Neural progenitor cell (in vitro differentiated cells): ENCODE results near the gene TRAF2. TPM values are rescaled to one million over a fixed set of nuclear protein-coding genes. Genes with fewer than 3 reads are reported as not detected.
"Not testable (repeated sequence)": the region's sequence is repeated elsewhere in the genome, so short reads cannot be mapped to it uniquely, and the experiment has no call there.

Source experiments
- DNase-seq: peaks from one replicate; pipeline ENCODE4 v3.0.0-alpha.2; 2016; ENCODE audit warnings: low spot score
- H2AFZ ChIP-seq: fragments of 200-600 bp; sonication (generic); replicated peaks from 2 replicates; pipeline ENCODE4 v1.6.1; 2016; ENCODE audit warnings: antibody characterized with exemption
- H3F3A ChIP-seq: fragments of 200-600 bp; sonication (generic); 2 replicates; pipeline ENCODE4 v1.6.1; 2016; ENCODE audit warnings: antibody characterized with exemption, low read depth
- H3K27ac ChIP-seq: fragments of 200-600 bp; sonication (generic); 2 replicates; pipeline ENCODE4 v1.5.1; 2016; ENCODE audit warnings: mild to moderate bottlenecking
- H3K27me3 ChIP-seq: fragments of 200-600 bp; sonication (generic); 2 replicates; pipeline ENCODE4 v1.6.1; 2016; ENCODE audit warnings: mild to moderate bottlenecking, moderate library complexity
- H3K36me3 ChIP-seq: fragments of 200-600 bp; sonication (generic); 2 replicates; pipeline ENCODE4 v1.5.1; 2016
- H3K4me1 ChIP-seq: fragments of 200-600 bp; sonication (generic); 2 replicates; pipeline ENCODE4 v1.6.1; 2016; ENCODE audit warnings: mixed run types
- H3K4me2 ChIP-seq: fragments of 200-600 bp; sonication (generic); 2 replicates; pipeline ENCODE4 v1.6.1; 2016
- H3K4me3 ChIP-seq: fragments of 200-600 bp; sonication (generic); 2 replicates; pipeline ENCODE4 v1.5.1; 2016
- H3K79me2 ChIP-seq: fragments of 200-600 bp; sonication (generic); 2 replicates; pipeline ENCODE4 v1.6.1; 2016; ENCODE audit warnings: low read depth
- H3K9ac ChIP-seq: fragments of 200-600 bp; sonication (generic); 2 replicates; pipeline ENCODE4 v1.6.1; 2016
- H3K9me3 ChIP-seq: fragments of 200-600 bp; sonication (generic); 2 replicates; pipeline ENCODE4 v1.5.1; 2016; ENCODE audit warnings: low read depth
- H4K20me1 ChIP-seq: fragments of 200-600 bp; sonication (generic); 2 replicates; pipeline ENCODE4 v1.6.1; 2016; ENCODE audit warnings: low read depth
- H3K27ac Mint-ChIP-seq: 3 replicates; pipeline ENCODE4 v1.8.0; 2021; ENCODE audit warnings: mixed read lengths
- H3K27me3 Mint-ChIP-seq: 2 replicates; pipeline ENCODE4 v1.8.0; 2022; ENCODE audit warnings: low read depth, mild to moderate bottlenecking, inconsistent platforms, moderate library complexity, mixed read lengths; ENCODE audit not compliant: insufficient read depth
- H3K36me3 Mint-ChIP-seq: 3 replicates; pipeline ENCODE4 v1.8.0; 2021; ENCODE audit warnings: mixed read lengths
- H3K4me1 Mint-ChIP-seq: 3 replicates; pipeline ENCODE4 v1.8.0; 2021; ENCODE audit warnings: mixed read lengths
- H3K4me3 Mint-ChIP-seq: 3 replicates; pipeline ENCODE4 v1.8.0; 2021; ENCODE audit warnings: mild to moderate bottlenecking, moderate library complexity, mixed read lengths
- H3K9me3 Mint-ChIP-seq: 3 replicates; pipeline ENCODE4 v1.8.0; 2020; ENCODE audit warnings: mixed read lengths
- EZH2 ChIP-seq: fragments of 200-600 bp; sonication (generic); IDR thresholded peaks from 2 replicates; pipeline ENCODE4 v1.6.1; 2017; ENCODE audit warnings: antibody characterized with exemption, mild to moderate bottlenecking, moderate library complexity
- EZH2phosphoT487 ChIP-seq: fragments of 200-600 bp; sonication (generic); IDR thresholded peaks from 2 replicates; pipeline ENCODE4 v1.6.1; 2017; ENCODE audit warnings: antibody characterized with exemption
- total RNA-seq: library from RNA; depleted of rRNA; stranded (reverse); fragments of >200 nt; gene quantifications from 2 replicates; pipeline ENCODE4 v1.2.3, GENCODE V29; 2015; ENCODE audit warnings: low replicate concordance
- TF ChIP-seq, protein P1 (sequence below): fragments of 200-600 bp; sonication (generic); IDR thresholded peaks from 2 replicates; pipeline ENCODE4 v1.5.1; 2017; ENCODE audit warnings: antibody characterized with exemption, mild to moderate bottlenecking

The TRAF2 gene, protein sequence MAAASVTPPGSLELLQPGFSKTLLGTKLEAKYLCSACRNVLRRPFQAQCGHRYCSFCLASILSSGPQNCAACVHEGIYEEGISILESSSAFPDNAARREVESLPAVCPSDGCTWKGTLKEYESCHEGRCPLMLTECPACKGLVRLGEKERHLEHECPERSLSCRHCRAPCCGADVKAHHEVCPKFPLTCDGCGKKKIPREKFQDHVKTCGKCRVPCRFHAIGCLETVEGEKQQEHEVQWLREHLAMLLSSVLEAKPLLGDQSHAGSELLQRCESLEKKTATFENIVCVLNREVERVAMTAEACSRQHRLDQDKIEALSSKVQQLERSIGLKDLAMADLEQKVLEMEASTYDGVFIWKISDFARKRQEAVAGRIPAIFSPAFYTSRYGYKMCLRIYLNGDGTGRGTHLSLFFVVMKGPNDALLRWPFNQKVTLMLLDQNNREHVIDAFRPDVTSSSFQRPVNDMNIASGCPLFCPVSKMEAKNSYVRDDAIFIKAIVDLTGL
- 16.1 and 33.9 TPM in 2 replicates for total RNA-seq

- Mint-ChIP-seq H3K36me3 (no peaks in the 10 kb centered on the region), H3K4me3 (peak within 1 kb of the TSS; percentile 89)
Measured at GRCh38 chr9:136885950-136886578, at the start of gene TRAF2. Gene TRAF2, plus strand, starts transcription at chr9:136886516. Its CDS starts 12,225 bp downstream, at chr9:136898741.

GRCh38 chr9:136837146-136837855 is 49.0 kb upstream of the TRAF2 start:
- no peak for TF ChIP-seq EZH2phosphoT487
- no peak for TF ChIP-seq EZH2
- TF ChIP-seq, protein P1, sequence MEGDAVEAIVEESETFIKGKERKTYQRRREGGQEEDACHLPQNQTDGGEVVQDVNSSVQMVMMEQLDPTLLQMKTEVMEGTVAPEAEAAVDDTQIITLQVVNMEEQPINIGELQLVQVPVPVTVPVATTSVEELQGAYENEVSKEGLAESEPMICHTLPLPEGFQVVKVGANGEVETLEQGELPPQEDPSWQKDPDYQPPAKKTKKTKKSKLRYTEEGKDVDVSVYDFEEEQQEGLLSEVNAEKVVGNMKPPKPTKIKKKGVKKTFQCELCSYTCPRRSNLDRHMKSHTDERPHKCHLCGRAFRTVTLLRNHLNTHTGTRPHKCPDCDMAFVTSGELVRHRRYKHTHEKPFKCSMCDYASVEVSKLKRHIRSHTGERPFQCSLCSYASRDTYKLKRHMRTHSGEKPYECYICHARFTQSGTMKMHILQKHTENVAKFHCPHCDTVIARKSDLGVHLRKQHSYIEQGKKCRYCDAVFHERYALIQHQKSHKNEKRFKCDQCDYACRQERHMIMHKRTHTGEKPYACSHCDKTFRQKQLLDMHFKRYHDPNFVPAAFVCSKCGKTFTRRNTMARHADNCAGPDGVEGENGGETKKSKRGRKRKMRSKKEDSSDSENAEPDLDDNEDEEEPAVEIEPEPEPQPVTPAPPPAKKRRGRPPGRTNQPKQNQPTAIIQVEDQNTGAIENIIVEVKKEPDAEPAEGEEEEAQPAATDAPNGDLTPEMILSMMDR, result no peak
- no peaks in the 10 kb centered on the region for H3K9me3 Mint-ChIP-seq
- Histone ChIP-seq H3K4me3 (no peak overlapping the region), H3K79me2 (no peaks in the 10 kb centered on the region), H3K9me3 (no peaks in the 10 kb centered on the region), H3K27me3 (no peaks in the 10 kb centered on the region), H3K4me1 (peaks cover 23% of the 10 kb centered on the region), H3K9ac (no peak overlapping the region), H3K27ac (no peak overlapping the region), H2AFZ (no peak overlapping the region), H4K20me1 (peaks cover 30% of the 10 kb centered on the region), H3K36me3 (no peaks in the 10 kb centered on the region), H3F3A (peaks cover 26% of the 10 kb centered on the region), H3K4me2 (no peak overlapping the region)
- H3K4me1 Mint-ChIP-seq, result peaks cover 19% of the 10 kb centered on the region
- H3K4me3 Mint-ChIP-seq, result no peak overlapping the region
- DNase-seq, result no peak
- peaks cover 14% of the 10 kb centered on the region for H3K27me3 Mint-ChIP-seq
- no peak overlapping the region for H3K27ac Mint-ChIP-seq
- peaks cover 5% of the 10 kb centered on the region for H3K36me3 Mint-ChIP-seq

More at GRCh38 chr9:136885950-136886578, at the start of gene TRAF2:
- peak; percentile 99 for DNase-seq
- no peaks in the 10 kb centered on the region for H3K9me3 Mint-ChIP-seq
- Histone ChIP-seq H3K27me3 (no peaks in the 10 kb centered on the region), H3K4me2 (peak within 1 kb of the TSS; percentile 97), H3K27ac (peak within 1 kb of the TSS; percentile 11), H3K36me3 (no peaks in the 10 kb centered on the region), H3K79me2 (peaks cover 50% of the 10 kb centered on the region), H3K9ac (peak within 1 kb of the TSS; percentile 80), H3K9me3 (no peaks in the 10 kb centered on the region), H3K4me1 (peaks cover 11% of the 10 kb centered on the region), H4K20me1 (peaks cover 40% of the 10 kb centered on the region), H2AFZ (peak within 1 kb of the TSS; percentile 89), H3F3A (peaks cover 6% of the 10 kb centered on the region), H3K4me3 (peak within 1 kb of the TSS; percentile 97)
- TF ChIP-seq EZH2phosphoT487 (no peak), EZH2 (no peak)
- TF ChIP-seq, protein P1, result no peak
- H3K27ac Mint-ChIP-seq, result peak within 1 kb of the TSS; percentile 71
- H3K4me1 Mint-ChIP-seq, result peaks cover 7% of the 10 kb centered on the region
- H3K27me3 Mint-ChIP-seq, result peaks cover 2% of the 10 kb centered on the region

DNA sequence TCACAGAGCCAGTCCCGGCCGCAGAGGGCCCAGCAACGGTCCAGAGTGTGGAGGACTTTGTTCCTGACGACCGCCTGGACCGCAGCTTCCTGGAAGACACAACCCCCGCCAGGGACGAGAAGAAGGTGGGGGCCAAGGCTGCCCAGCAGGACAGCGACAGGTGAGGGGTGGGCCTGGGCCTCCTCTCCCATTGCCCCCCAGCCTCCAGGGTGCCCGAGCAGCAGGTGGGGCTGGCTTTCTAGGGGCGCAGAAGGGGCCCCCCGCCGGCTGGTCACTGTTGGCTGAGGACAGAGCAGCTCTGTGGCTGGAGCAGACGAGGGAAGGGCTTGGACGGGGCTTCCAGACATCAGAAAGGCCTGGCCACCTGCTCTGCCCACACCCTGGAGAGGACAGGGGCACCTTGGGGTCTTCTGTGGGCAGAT is 48.4 kb upstream of the TRAF2 start:
- H2AFZ ChIP-seq, H3K27me3 ChIP-seq: not testable (repeated sequence)
- peaks cover 20% of the 10 kb centered on the region for H3K4me1 Mint-ChIP-seq

More for the DNA sequence above, 48.4 kb upstream of the TRAF2 start:
- H3K9ac ChIP-seq, H3K27ac ChIP-seq, H3K36me3 Mint-ChIP-seq, H3K4me3 ChIP-seq, H3K79me2 ChIP-seq, H3K36me3 ChIP-seq, DNase-seq, H3K9me3 ChIP-seq, H3K4me2 ChIP-seq, H3K9me3 Mint-ChIP-seq, H3K4me3 Mint-ChIP-seq, H3K27ac Mint-ChIP-seq: not testable (repeated sequence)
- H3K27me3 Mint-ChIP-seq, result peaks cover 12% of the 10 kb centered on the region
- Histone ChIP-seq H3F3A (peaks cover 26% of the 10 kb centered on the region), H4K20me1 (peaks cover 34% of the 10 kb centered on the region), H3K4me1 (peaks cover 23% of the 10 kb centered on the region)
